HS-27A (cell line): ENCODE data around the gene TMED6.

ENCODE experiments used
- DNase-seq: peaks from one replicate; pipeline ENCODE4 v3.0.0-alpha.2; 2012; ENCODE audit warnings: low read depth, missing footprints

The TMED6 gene

GRCh38 chr16:69324013-69324531 lies 27.5 kb downstream of the TMED6 start:
- no peak for DNase-seq

- no peak for DNase-seq
Observed at GRCh38 chr16:69323415-69323814, 28.2 kb downstream of the TMED6 start.

DNA sequence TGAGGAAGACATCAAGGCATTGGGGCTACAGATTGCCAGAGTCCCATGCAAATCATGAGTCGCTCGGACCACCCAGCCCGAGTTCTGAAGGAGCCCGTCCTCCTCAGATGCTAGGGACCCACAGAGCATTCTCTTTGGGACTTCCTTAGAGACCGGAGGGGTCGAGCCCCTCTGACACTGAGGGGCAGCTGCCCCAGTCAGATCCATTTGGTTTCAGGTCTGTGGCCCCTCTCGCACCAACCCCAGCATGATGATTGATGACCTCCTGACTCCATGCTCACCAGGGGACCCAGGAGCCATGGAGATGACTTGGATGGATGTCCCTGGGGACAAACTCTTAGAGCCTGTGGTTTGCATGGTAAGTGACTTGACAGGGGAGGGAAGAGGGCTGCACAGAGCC lies 29.2 kb downstream of the TMED6 start:
- DNase-seq, result no peak

DNA sequence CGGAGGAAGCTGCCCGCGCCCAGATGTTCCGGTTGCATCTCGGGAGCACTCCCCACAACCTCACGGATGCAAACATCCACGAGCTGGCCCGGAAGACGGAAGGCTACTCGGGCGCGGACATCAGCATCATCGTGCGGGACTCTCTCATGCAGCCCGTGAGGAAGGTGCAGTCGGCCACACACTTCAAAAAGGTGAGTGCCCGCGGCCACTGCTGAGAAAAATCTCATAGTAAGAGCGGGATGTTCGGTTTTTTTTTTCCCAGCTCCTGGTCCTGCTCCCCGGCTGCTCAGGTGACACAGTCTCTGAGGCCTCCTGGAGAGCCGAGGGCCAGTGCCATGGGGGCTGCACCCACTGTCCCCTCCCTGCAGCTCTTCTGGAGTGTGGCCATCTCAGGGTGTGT lies 30.5 kb downstream of the TMED6 start:
- no peak for DNase-seq

DNA sequence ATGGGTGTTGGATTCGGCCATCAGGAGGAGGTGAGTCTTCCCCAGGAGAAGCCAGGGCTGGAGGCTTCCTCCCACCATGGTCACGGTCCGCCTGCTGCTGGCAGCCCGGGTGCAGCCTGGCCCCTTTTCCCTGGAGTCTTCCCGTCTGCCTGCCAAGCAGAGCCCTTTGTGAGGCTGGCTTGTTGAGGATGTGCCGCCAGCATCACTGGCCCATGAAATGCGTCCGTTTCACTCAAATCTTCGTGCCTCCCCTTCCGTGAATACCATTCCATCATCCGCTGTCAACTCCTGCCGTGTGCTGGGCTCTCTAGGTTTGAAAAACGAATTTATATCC lies 30.9 kb downstream of the TMED6 start:
- no peak for DNase-seq

DNA sequence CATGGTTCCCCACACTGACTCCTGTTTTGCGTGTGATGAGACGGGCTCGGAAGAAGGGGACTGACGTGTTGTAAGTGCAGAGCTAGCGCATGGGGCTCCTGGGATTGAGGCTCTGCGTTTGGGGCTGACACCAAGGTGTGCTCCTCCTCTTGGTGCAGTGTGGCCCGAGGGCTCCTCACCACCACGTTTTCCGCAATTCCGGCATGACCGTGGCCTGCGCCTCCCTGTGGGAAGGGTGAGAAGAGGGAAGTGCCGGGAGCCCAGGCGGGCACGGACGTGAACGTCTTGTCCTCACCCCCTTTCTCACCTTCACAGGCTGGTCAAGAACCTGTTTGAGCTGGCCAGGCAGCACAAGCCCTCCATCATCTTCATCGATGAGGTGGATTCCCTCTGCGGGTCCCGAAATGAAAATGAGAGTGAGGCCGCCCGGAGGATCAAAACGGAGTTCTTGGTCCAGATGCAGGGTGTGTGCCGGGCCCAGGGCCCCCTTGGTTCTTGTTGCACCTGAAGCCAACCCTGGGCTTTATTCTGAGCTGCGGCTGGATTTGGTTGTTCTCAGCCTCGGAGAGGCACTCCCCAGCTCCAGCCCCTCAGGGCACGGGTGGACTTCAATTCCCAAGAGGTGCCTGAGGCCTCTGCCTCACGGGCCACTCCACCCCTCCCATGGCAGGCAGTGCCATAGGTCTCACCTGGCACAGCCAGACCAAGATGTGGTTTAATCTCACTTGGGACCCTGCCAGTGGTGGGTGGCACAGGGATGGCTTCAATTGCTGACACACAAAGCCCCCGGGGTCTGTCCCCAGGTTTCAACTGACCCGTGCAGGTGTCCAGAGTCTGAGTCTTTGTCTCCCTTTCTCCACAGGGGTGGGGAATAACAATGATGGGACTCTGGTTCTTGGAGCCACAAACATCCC lies 31.5 kb downstream of the TMED6 start:
- DNase-seq, result no peak

- DNase-seq, result no peak
Observed at GRCh38 chr16:69319381-69319780, 32.2 kb downstream of the TMED6 start.

DNA sequence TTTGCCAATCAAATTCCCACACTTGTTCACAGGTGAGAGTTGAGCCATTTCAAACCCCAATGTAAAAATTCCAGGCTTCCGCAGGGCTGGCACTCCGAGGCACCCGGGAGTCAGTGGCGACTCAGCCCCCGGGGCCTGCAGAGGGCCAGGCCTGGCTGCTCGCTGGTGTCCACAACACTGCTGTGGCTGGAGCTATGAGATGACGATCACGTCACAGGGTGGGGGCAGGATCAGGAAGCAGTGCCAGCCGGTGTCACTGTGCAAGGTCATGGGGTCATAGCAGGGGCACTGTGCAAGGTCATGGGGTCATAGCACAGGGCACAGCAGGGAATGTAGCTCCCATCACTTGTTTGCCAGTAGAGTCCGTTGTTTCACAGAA lies 32.7 kb downstream of the TMED6 start:
- DNase-seq, result no peak

- DNase-seq, result no peak
Observed at GRCh38 chr16:69318177-69318910, 33.2 kb downstream of the TMED6 start.

DNA sequence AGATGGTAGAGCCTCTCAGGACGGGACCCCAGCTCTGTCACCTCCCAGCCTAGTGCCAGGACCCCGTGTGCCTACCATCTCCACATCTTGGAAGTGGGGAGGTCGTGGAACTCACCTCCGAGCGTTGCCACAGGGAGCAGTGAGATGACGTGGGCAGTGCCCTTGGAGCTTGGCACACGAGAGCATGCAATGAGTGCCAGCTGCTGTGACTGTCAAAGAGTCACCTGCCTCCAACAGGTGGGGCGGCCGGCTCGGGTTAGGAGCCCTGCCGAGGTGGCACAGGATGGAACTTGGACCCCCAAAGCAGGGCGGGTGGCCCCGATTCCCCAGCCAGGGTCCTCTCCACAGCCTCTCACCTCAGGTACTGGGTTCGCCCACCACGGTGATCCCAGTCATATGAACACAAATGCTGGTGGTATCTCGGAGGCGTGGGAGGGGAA lies 35.0 kb downstream of the TMED6 start:
- DNase-seq, result no peak

DNA sequence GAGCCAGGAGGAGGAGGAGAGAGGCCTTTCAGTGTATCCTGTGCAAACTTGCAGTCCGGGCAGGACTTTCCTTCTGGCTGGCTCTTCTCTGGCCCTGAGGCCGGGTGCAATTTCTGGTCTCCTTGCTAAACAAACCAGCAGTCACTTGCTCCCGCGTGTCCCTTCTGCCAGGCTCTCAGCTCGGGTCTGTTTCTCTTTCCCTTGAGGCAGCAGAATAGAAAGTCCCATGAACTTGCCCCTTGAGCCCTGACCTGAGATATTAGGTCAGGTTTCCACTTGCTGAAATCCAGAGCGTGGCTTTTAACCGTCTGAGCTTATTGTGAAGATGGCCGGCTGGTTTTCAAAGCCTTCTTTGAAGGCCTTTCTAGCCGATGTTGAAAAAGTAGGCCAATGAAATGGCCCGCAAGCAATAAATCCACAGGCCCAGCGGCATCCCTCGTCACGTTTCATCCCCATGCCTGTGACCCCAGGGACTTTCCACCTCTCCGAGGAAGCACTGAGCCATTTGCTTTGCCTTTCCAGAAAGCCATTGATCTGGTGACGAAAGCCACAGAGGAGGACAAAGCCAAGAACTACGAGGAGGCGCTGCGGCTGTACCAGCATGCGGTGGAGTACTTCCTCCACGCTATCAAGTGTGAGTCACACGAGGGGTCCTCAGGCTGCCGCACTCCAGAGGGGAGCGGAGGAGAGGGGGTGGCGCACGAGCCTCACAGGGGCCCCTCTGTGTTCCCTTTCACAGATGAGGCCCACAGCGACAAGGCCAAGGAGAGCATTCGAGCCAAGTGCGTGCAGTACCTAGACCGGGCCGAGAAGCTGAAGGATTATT lies 35.9 kb downstream of the TMED6 start:
- no peak for DNase-seq

DNA sequence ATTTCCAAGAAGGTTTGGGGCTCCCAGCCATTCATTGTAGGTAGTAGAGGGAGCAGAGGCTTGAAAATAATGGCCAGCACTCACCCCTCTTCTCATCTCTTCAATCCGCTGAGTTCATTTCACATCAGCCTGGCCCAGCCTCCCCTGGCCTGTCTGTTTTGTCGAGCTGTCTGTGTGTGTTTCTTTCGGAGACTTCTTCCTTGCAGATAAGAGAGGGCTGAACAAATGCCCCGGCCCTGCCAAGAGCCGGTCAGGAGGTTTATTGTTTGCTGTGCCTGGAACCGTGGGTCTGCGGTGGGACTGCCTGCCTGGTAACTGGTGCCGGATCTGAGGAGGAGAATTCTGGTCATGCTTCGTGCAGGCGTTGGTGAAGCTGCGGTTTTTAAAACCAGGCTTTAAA lies 37.1 kb downstream of the TMED6 start:
- no peak for DNase-seq

GRCh38 chr16:69313469-69313868 lies 38.1 kb downstream of the TMED6 start:
- no peak for DNase-seq

DNA sequence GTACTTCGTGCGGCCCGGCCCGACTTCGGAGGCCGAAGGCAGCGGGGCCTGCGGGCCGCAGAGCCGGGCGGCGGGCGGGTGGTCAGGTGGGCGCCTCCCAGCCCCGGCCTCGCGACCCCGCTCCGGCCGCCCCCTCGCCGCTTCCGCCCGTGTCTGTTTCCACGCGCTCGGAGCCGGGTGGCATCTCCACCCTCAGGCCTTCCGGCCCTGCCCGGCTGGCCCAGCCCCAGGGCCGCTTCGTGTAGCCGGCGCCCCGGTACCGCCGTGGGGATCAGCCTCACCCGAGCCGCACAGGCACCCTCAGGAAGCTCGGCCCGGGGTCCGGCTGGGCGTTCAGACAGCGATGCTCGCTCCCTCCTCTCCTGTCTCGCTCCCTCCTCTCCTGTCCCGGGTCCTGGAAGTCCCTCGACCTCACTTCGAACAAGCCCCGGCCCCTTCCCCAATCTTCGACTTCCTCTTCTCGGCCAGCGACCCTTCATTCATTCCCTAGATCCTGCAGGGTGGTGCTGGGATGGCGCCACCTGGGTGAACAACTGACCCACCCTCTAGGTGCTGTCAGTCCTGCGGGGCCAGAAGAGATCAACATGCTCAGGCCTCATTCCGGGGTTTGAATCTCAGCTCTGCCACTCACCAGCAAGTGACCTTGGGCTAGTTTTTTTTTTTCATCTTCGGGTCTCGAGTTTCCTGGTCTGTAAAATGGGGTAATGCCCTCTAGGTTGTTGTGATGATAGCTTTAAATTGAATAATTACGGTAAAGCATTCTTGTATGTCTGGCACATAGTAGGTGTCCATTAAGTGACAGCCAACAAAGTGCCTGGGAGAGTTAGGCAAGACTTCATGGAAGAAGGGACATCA lies 39.8 kb downstream of the TMED6 start:
- no peak for DNase-seq

GRCh38 chr16:69310653-69311532 lies 40.7 kb downstream of the TMED6 start, which contains the start of gene VPS4A:
VPS4A (plus strand) TSS chr16:69311350; CDS start chr16:69311512, 162 bp downstream.
- peak; percentile 90 for DNase-seq

GRCh38 chr16:69309316-69309715 lies 42.3 kb downstream of the TMED6 start:
- DNase-seq, result no peak

GRCh38 chr16:69307856-69308255 lies 43.7 kb downstream of the TMED6 start:
- no peak for DNase-seq

GRCh38 chr16:69307091-69307490 lies 44.5 kb downstream of the TMED6 start:
- DNase-seq, result no peak

GRCh38 chr16:69306031-69306430 lies 45.6 kb downstream of the TMED6 start:
- no peak for DNase-seq

DNA sequence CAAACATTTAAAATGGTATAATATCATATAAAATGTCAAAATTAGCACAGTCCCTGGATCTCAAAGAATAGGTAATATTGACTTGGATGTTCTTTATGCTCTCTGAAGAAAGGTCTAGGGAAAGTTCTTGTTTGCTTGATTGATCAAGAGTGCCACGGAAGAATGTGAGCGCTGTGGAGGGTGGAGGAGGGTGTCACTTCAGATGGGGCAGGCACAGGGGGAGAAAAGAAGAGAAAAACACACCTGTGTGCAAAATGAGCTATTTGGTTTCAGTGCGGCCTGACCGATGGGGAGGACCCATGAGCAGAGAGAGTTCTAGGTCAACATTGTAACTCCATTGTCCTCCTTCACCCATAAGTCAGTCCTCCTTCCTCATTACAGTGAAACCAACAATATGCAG lies 49.3 kb downstream of the TMED6 start:
- no peak for DNase-seq
